Adrenal gland (tissue), 5 donors: ENCODE measurements around the gene RNU6-7.

Source experiments
- CTCF ChIP-seq, 6 experiments: fragments of 450-650 bp in 4 of 6; fragments of 200-600 bp in 2 of 6; sonication (generic) in 1 of 6; IDR thresholded peaks; 1 replicate in 5 of 6; 2 replicates in 1 of 6; pipeline versions ENCODE4 v1.5.1 to v1.8.0; 2016 to 2021; ENCODE audit warnings: antibody characterized with exemption in 6 of 6, mild to moderate bottlenecking in 2 of 6, moderate library complexity in 1 of 6
- POLR2A ChIP-seq, 2 donors: fragments of 450-650 bp; IDR thresholded peaks; one replicate each; pipeline ENCODE4 v1.6.1; 2017; ENCODE audit warnings: antibody characterized with exemption in 2 of 2, mild to moderate bottlenecking in 2 of 2, moderate library complexity in 1 of 2
- donor health status: DM: no; HTN: no; CAD: no.

GRCh38 chr14:32212833-32213232 is 11.0 kb downstream of the RNU6-7 start:
- TF ChIP-seq CTCF (IDR thresholded peaks at IDR 0.05) = no peak
- TF ChIP-seq POLR2A (IDR thresholded peaks at IDR 0.05) = no peak
